Peyer's patch (tissue), 4 donors: ENCODE data around the gene ZNF516. TPM values are rescaled to one million over a fixed set of nuclear protein-coding genes. Genes with fewer than 3 reads are reported as not detected.
A peak's percentile ranks its signal among the peaks of the same experiment; 100 is the strongest.

Experiments used
- DNase-seq, 3 donors: peaks; one replicate each; pipeline ENCODE4 v3.0.0-alpha.2; 2017 to 2019
- H3K27ac ChIP-seq, 4 donors: fragments of 200-600 bp; sonication (generic); one replicate each; pipeline ENCODE4 v1.5.1; 2016 to 2019
- H3K27me3 ChIP-seq, 2 donors: fragments of 200-600 bp; sonication (generic); one replicate each; pipeline ENCODE4 v1.5.1; 2019
- H3K36me3 ChIP-seq, 3 donors: fragments of 200-600 bp; sonication (generic); one replicate each; pipeline ENCODE4 v1.5.1; 2016 to 2019
- H3K4me1 ChIP-seq, 4 donors: fragments of 200-600 bp; sonication (generic); one replicate each; pipeline ENCODE4 v1.5.1; 2016 to 2019
- H3K4me3 ChIP-seq, 4 donors: fragments of 200-600 bp; sonication (generic); 1 replicate in 3 of 4; 2 replicates in 1 of 4; pipeline ENCODE4 v1.5.1; 2016 to 2019; ENCODE audit warnings: mild to moderate bottlenecking in 1 of 4
- H3K9me3 ChIP-seq, 4 donors: fragments of 200-600 bp; sonication (generic); one replicate each; pipeline ENCODE4 v1.5.1; 2016 to 2019; ENCODE audit warnings: mild to moderate bottlenecking in 1 of 4
- CTCF ChIP-seq, 6 experiments: fragments of 450-650 bp in 4 of 6; fragments of 200-600 bp in 2 of 6; sonication (generic) in 1 of 6; IDR thresholded peaks; one replicate each; pipeline ENCODE4 v1.5.1; 2017 to 2019; ENCODE audit warnings: antibody characterized with exemption in 6 of 6, mild to moderate bottlenecking in 3 of 6, moderate library complexity in 1 of 6
- POLR2A ChIP-seq, 2 donors: fragments of 450-650 bp; IDR thresholded peaks; one replicate each; pipeline ENCODE4 v1.5.1; 2017; ENCODE audit warnings: antibody characterized with exemption in 2 of 2, mild to moderate bottlenecking in 2 of 2, moderate library complexity in 2 of 2
- total RNA-seq, 4 donors: library from RNA; depleted of rRNA; stranded (reverse); fragments of >200 nt; gene quantifications; one replicate each; pipeline ENCODE4 v1.1.0, GENCODE V29; 2016

The ZNF516 gene
- total RNA-seq, 4 donors from 2014 or later: 19.8 to 39.6 (median 25.7) TPM

GRCh38 chr18:76432970-76433767 lies 61.9 kb downstream of the ZNF516 start:
- Histone ChIP-seq H3K4me1 (peaks cover 0 to 11% (median 0%) of the 10 kb centered on the region in 4 donors), H3K36me3 (peaks cover 0 to 11% (median 0%) of the 10 kb centered on the region in 3 donors)
- DNase-seq: no peak

GRCh38 chr18:76432274-76432755 lies 62.7 kb downstream of the ZNF516 start:
- no peak for DNase-seq
- peaks cover 0 to 11% (median 0%) of the 10 kb centered on the region in 4 donors for H3K4me1 ChIP-seq
- H3K4me3 ChIP-seq: no peak overlapping the region
- H3K27me3 ChIP-seq: no peaks in the 10 kb centered on the region
- no peaks in the 10 kb centered on the region for H3K9me3 ChIP-seq
- TF ChIP-seq CTCF (IDR thresholded peaks at IDR 0.05) (no peak), POLR2A (IDR thresholded peaks at IDR 0.05) (no peak)
- peaks cover 0 to 11% (median 0%) of the 10 kb centered on the region in 3 donors for H3K36me3 ChIP-seq
- H3K27ac ChIP-seq: no peak overlapping the region

More at GRCh38 chr18:76432970-76433767, 61.9 kb downstream of the ZNF516 start:
- no peak for TF ChIP-seq POLR2A (IDR thresholded peaks at IDR 0.05)
- TF ChIP-seq CTCF (IDR thresholded peaks at IDR 0.05): no peak
- no peak overlapping the region for H3K27ac ChIP-seq
- no peak overlapping the region for H3K4me3 ChIP-seq
- no peaks in the 10 kb centered on the region for H3K9me3 ChIP-seq
- no peaks in the 10 kb centered on the region for H3K27me3 ChIP-seq

- no peak for DNase-seq
- Histone ChIP-seq H3K4me3 (no peak overlapping the region), H3K27ac (no peak overlapping the region), H3K27me3 (no peaks in the 10 kb centered on the region), H3K36me3 (peaks cover 0 to 11% (median 0%) of the 10 kb centered on the region in 3 donors), H3K9me3 (no peaks in the 10 kb centered on the region), H3K4me1 (peaks cover 0 to 11% (median 0%) of the 10 kb centered on the region in 4 donors)
- TF ChIP-seq CTCF (IDR thresholded peaks at IDR 0.05) (no peak), POLR2A (IDR thresholded peaks at IDR 0.05) (no peak)
These were observed 63.4 kb downstream of the ZNF516 start for GRCh38 chr18:76431437-76432273.

GRCh38 chr18:76430636-76431035 lies 64.4 kb downstream of the ZNF516 start:
- TF ChIP-seq POLR2A (IDR thresholded peaks at IDR 0.05) (no peak), CTCF (IDR thresholded peaks at IDR 0.05) (no peak)
- Histone ChIP-seq H3K27ac (peak overlapping the region in 1 of 4 donors; percentile 4), H3K9me3 (no peaks in the 10 kb centered on the region), H3K4me3 (no peak overlapping the region), H3K27me3 (no peaks in the 10 kb centered on the region), H3K4me1 (peaks cover 0 to 11% (median 0%) of the 10 kb centered on the region in 4 donors), H3K36me3 (peaks cover 0 to 11% (median 0%) of the 10 kb centered on the region in 3 donors)
- DNase-seq: no peak

- Histone ChIP-seq H3K27me3 (no peaks in the 10 kb centered on the region), H3K36me3 (peaks cover 0 to 11% (median 0%) of the 10 kb centered on the region in 3 donors), H3K9me3 (no peaks in the 10 kb centered on the region), H3K27ac (peak overlapping the region in 1 of 4 donors; percentile 4), H3K4me1 (peaks cover 0 to 11% (median 0%) of the 10 kb centered on the region in 4 donors), H3K4me3 (no peak overlapping the region)
- TF ChIP-seq CTCF (IDR thresholded peaks at IDR 0.05) (no peak), POLR2A (IDR thresholded peaks at IDR 0.05) (no peak)
- no peak for DNase-seq
These were observed 65.5 kb downstream of the ZNF516 start for GRCh38 chr18:76429262-76430126.
